LHCN-M2 (cell line): ENCODE measurements around the gene TMEM72. TPM values are rescaled to one million over a fixed set of nuclear protein-coding genes. Genes with fewer than 3 reads are reported as not detected.
A peak's percentile ranks its signal among the peaks of the same experiment; 100 is the strongest.

Experiments
- DNase-seq: peaks from one replicate; pipeline ENCODE4 v3.0.0-alpha.2; 2012; ENCODE audit warnings: low read depth
- total RNA-seq: library from RNA; depleted of rRNA; stranded (reverse); fragments of >200 nt; gene quantifications from 2 replicates; pipeline ENCODE4 v1.2.3, GENCODE V29; 2014

The TMEM72 gene
- total RNA-seq, 1 experiment from 2014 or later, result not detected

DNA sequence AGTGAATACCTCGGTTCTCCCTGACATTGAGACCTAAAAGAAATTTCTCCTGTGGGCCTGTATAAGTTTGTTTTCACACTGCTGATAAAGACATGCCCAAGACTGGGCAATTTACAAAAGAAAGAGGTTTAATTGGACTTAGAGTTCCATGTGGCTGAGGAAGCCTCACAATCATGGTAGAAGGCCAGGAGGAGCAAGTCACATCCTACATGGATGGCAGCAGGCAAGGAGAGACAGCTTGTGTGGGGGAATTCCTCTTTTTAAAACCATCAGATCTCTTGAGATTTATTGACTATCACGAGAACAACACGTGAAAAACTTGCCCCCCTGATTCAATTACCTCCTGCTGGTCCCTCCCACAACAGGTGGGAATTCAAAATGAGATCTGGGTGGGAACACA lies 6.7 kb downstream of the TMEM72 start:
- DNase-seq, result peak; percentile 13

DNA sequence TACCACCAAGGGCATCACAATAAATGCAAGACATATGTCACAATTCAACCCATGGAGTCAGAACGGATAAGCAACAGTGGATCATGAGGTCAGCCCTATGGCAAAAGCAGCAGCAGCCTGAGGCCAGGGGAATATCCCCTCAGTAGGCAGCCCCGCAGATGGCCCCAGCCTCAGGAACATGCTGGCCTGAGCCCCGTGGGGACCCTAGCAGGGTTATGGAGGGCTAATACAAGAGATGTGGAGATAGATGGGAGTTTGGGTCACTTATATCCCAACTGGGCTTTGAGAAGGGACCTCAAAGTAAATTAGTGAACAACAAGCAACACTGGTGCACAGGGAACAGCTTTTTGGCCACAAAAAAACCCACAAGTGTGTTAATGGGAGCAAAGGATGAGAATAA lies 9.1 kb downstream of the TMEM72 start:
- no peak for DNase-seq

DNA sequence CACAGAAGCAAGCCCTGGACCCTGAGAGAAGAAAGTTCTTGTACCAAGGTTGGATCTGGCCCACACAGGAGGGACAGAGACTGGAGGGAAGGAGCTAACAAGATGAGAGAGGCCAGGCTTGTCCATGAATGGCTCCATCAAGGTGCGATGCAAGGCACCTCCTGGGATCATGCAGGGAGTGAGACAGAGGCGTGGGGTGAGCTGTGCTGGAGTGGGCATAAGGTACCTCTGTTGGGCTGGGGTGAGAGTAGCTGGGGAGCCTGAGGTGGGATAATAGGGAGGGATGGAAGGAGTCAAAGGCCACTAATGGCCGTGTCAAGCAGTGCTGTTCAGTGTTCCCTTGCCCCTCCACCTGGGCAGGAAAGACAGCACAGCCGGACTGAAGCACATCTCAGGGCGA lies 9.9 kb downstream of the TMEM72 start:
- DNase-seq, result no peak

DNA sequence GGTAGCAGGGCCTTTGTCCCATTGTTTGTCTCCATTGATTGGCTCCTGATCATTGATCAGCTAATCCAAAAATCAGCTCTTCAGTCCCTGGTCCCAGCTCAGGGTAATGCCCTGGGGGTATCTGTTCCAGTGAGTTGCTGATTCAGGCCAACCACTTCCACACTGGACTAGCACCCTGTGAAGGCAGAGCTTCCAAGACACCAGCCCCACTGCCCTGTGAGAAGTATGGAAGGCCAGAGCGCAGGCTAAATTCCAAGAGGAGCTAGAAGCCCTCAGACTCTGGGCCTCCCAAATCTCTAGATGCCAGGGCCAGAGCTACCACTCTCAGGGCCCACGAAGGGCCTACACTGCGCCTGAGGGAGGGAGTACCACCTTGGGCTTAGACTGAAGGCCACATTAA lies 10.4 kb downstream of the TMEM72 start:
- DNase-seq, result no peak

DNA sequence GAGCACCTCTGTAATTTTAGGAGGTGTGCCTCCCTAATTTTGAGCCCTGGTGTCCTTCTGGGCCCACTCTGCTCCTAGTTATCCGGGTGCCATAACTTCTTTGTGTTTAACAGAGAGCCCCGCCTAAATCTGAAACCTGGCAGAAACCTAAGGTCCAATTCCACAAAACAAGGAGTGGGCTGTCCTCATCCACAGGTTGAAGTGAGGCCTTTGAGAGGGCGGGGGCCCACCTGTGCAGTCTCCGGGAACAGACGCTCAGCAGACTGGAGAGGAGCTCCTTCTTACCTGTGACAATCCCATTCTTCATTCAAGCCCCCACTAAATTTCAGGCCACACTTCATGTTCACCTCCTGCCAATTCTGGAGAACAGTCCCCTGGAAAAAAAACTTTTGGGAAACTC lies 10.9 kb downstream of the TMEM72 start:
- DNase-seq, result no peak

DNA sequence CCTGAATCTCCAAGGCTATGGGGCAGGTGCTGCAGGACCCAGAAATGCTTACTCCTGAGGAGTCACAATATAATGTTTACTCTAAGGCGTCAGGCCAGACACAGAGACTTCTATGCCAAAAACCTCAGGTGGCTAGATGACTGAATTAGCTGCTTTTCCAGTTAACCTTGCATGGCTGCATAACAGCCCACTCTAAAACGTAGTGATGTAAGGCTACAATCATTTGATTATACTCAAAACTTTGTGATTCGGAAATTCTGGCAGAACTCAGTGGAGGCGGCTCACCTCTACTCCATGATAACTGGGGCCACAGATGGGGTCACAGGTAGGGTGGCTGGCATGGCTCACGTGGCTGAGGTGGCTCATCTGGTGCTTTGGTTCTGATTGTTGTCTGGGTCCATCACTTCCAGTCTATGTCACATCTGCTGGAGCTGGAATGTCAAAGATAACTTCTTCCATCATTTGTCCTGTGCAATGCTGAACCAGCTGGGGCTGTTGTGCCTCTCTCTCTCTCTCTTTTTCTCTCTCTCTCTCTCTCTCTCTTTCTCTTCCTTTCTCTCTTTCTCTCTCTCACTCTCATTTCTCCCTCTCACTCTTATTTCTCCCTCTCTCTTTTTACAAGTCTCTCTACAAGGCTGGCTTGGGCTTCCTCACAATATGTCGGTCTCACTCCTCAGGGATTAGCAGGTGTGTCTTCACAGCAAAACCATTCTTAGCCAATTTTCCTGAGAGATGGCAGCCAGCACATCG lies 11.8 kb downstream of the TMEM72 start:
- no peak for DNase-seq

DNA sequence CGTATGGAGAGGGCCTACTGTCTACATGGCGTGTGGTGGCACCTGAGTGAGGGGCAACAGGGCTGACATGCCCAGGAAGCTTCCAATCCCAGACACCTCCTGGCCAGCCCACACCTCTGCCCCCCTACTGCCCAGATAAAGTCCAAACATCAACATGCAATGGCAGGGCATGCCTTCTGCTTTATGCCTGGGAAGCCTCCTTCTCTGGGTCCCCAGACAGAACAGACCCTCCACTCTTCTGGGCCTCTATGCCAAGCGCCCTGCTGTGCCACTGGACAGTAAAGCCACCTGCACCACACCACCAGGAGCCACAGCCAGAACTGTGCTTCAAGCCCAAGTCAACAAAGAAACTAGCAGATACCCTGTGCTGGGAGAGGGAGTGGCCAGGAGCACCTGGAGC lies 12.5 kb downstream of the TMEM72 start:
- DNase-seq, result no peak

DNA sequence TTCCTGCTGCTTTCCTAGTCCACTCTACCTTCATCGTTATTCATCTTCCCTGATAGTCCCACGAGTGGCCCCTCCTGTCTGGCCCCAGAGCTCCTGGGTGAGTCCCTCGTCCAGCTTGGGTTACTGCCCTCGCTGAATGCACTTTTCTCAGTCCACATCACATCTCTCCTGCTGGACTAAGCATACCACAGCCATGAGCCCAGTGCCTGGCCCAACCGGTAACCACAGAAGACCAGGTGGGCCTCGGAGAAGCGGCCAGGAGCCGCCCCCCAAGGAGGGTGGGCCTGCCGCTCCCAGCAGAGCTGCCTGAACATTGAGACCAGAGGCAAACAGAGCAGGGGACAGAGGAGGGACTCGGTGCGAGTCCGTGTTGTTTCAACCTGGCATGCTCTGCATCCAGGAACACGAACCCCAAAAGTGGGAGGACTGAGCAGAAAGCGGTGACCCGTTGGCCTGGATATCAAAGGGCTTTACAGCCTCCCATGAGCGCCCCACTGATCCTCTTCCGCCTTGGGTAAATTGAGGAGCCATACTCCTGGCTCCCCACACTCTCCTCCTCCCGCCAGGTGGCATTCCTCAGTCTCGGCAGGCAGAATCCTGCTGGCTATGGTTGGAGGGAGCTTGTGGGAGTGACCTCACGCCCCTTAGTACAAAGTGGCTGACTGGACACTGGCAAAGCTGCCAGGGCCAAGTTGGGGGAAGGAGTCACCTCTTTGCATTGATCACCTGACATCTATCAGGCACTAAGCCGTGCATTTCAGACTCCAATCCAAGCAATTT lies 13.3 kb downstream of the TMEM72 start:
- no peak for DNase-seq

DNA sequence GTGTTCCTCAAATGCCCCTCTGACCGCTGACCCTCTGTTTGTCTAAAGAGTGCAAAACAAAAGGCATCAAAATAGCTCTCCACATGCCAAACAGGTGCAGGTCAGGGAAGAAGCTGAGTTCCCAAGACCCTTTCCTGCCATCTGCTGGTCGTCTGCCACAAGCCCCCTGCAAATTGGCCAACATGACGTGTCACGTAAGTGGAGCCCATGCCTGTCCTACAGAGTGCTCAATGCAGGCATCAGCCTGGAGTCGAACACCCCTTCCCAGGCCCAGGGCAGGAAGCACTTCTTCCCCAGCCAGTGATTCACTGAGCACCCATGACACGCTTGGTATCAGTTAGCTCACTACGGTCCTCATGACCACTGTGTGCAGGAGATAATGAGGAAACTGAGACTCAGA lies 14.1 kb downstream of the TMEM72 start:
- no peak for DNase-seq

DNA sequence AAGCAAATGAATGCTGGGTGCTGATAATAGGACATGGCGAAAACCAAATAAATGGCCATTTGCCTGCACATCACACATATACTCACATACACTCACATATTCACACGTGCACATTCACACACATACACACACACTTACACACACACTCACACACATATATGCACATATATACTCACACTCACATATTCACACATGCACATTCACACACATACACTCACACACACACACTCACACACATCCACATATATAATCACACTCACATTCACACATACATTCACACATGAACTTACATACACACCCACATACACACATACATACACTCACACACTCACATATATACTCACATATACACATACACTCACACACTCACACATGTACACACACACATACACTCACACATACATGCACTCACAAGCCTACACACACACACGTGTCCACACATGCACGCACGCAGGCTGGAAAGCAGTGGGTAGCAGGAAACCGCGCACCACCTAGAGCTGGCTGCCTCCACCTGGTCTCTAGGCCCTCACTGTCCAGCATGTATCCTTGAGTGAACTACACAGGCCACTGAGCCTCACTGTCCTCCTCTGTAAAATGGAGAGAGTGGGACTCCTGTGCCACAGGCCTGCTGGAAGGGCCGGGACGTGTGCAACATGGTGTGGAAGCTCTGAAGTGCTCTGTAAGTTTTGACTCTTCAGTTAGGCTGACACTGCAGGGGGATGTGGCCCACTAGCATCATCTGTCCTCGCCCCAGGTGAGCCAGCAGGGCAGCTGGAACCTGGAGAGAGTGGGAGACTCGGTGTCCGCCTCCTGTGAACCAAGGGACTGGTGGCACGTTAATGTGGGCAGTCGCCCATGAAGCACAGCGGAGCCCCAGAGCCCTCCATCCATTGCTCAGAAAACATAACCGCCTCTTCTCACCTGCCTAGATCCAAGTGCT lies 14.9 kb downstream of the TMEM72 start:
- DNase-seq, result no peak

DNA sequence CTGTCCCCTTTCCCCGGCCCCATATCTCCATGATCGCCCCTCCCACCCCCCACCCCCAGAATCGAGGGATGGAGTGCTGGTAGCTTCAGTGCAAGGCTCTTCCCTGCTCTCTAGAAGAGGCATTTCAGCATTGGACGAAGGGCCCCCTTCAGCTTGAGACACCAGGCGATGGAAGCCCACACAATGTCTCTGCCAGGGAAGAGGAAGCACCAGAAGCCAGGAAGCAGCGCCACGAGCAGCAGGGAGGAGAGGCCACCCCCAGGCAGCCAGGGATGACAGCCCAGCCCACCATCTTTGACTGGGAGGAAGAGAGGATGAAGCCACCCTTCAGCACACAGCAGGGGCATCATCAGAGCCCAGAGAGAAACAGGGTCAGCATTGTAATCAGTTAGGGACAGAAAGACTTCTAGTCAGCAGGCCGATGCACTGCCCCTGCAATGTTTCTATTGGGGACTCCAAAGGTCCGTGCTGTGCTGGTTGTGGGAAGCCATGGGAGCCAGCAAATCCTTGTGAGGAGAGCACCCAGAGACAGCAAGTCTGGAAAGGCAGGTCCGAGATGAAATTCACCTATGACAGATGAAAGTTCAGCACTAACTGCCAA lies 15.7 kb downstream of the TMEM72 start:
- no peak for DNase-seq

DNA sequence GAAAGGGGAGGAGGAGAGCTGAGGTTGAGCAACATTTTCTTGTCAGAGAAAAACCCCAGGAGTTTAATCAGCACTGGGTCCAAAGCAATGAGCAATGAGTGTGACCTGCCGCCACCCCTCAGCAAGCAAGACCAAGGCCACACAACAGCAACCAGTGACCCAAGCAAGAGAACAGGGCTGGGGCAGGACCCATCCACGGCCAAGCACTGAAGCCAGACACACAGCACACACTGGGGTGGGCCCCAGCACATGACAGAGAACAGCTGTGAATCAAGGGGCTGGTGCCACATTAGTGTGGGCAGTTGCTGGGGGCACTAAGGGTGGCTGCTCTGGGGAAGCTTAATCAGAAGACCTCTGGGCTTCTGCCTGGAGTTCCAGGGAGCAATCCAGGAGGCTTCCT lies 16.2 kb downstream of the TMEM72 start:
- DNase-seq, result no peak

DNA sequence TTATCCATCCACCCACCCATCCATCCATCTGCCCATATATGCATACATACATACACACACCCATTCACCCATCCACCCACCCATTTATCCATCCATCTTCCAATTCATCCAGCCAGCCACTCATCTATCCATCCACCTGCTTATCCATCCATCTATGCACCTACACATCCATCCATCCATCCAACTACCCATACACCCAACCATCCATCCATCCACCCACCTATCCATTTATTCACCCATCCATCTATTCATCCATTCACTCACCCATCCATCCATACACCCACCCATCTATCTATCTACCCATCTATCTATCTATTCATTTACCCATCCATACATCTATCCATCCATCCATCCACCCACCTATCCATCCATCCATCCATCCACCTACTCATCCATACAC lies 17.3 kb downstream of the TMEM72 start:
- no peak for DNase-seq

DNA sequence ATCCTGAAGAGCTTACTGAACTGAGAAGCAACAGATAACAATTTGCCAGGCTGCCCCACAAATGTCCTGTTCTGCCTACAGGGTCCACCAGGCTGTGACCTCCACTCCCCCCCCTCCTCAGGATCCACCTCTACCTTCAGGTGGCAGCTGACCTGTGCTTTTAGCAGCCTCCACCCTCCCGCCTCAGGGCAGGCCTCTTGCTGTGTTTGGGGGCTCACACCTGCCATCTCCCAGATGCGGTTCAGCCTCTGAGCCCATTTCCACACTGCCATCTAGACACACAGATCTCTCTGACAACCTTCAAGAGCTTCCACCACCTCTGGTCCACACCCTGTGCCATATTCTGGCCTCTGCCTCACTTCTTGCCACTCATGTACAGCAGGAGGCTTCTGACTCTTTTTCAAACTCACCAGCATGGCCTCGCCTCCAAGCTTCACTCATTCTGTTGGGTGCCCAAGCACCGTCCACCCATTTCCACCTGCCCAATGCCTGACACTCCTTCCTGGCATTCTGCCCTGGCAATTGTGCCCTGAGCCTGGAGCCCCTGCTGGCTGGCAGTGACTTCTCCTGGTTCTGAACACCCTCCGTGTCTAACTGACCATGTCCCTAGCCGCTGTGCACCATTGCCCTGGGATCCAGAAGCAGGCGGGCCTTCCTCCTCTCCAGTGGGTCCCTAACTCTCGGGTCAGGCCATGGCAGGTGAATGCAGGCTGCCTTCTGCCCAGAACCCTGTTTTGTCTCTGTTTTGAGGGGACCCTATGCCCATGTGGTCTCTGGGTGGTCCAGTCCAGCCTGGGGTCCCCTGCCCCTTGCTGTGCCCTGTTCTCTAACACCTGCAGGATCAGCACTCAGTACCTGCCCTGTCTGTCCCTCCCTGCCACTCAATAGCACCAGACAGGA lies 18.5 kb downstream of the TMEM72 start:
- no peak for DNase-seq

DNA sequence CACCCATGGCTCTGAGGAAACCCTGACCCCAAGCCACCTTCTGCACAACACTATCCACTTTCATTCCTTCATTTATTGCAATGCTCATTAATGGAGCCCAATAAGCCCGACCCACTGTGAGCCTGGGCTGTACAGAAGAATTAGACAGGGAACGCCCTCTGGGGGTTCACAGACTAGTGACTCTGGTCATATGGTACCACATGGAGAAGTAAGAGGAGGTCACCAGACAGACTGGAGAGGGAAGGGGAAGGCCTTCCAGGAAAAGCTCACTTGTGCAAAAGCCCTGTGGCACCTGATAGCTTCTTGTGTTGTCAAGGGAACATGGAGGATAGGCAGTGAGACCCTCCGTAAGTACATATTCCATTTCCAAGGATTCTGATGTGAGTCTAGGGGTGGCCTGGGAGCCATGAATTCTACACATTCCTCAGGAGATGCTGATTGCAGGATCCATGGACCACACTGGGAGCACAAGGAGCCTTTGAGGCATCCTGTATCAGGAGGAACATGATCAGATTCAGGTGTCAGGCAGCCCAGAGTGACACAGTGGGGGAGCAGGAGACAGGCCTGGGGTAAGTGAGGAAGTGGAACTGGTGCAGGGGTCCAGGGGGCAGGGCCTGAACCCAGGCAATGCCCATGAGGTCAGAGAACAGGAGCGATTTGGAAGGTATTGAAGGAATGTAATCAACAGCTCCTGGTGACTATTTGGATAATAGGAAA lies 19.9 kb downstream of the TMEM72 start:
- no peak for DNase-seq

DNA sequence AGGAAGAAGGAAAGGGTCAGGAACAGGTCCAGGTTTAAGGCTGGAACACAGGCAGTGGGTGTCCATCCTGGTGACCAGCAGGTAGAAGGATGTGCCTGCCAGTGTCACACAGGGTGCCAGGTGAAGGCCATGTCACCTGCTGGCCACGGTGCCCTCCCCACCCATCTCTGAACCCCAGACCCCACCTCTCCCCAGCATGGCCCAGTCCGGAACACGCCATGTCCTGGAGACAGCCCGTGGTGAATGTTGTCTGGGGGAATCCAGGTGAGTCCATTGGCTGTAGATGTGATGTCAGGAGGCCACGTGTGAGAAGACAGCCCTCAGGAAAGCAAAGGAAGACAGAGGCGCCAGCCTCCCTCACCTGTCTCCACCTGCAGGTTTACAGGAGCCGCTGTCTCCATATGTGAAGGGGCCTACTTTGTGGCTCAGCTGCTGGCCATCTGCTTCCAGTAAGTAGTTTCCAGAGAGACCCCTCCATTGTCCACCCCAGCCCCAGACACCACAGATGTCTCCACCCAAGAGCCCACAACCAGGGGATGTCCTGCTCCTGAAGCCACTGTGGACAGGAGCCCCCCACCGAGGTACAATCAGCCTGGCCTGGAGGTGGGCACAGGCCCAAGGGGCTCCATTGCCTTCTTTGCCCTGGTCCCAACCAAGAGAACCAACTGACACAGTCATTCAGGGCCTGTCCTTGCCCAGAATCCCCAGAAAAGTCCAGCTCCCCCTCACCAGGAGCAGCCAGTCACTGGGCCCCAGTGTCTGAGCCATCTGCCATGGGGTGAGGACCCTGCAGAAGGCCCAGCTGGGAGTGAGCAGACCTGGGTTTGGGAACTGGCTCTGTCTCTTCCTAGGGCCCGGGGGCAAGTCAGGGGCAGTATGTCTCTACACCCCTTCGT lies 20.7 kb downstream of the TMEM72 start:
- DNase-seq, result no peak

DNA sequence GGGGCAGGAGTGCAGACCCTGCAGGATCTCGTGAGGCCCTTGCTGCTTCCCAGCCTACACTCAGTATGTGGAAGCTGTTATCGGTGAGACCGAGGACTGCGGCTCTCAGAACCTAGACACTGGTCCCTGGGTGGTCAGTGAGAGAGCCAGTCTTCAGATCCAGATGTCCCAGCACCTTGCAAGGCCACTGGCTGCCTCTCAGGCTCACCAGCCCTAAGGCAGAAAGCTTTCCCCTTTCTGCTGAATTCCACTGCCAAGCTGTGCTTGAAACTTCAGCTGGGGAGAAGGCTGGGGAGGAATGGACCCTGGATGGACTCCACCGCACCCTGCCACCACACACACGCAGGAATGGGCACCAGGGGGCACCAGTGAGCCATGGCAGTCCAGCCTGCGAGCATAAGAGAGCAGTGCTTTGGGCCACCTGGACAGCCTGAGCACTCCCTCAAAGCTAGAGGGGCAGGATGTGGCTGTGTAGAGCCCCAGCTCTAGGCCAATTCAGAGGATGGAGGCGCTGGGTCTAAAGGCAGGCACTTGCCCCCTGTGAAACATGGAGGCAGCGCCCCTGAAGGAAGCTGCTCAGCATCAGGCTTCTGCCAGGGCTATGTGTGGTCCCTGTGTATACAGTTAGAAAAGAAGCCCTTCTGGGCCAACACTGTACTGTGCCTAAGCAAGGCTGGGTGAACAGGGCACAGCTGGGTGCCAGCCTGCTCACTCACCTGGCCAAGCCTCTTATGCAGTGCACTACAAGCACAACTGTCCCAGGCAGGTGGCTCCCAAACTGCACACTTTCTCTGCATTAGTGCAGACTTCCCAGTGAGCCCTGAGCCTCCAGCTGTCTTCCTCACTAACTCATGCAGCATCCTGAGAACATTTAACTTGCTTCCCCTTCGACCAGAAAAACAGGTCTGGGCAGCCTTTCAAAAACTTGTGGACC lies 21.6 kb downstream of the TMEM72 start:
- peak; percentile 72 for DNase-seq
